ENCODE data around the gene GPX7. TPM values are rescaled to one million over a fixed set of nuclear protein-coding genes. Genes with fewer than 3 reads are reported as not detected.

GPX7 gene
- total RNA-seq, 1 experiment from 2014 or later: not detected

- H3F3A ChIP-seq (ENCODE audit: low read length, unreplicated experiment): no peaks in the 10 kb centered on the region
- H3K9me3 ChIP-seq (ENCODE audit: low read length): no peaks in the 10 kb centered on the region
- no peak within 1 kb of the TSS for H3K9ac ChIP-seq (ENCODE audit: low read length)
- H3K79me2 ChIP-seq (ENCODE audit: low read length): no peaks in the 10 kb centered on the region
- H3K36me3 ChIP-seq (ENCODE audit: low read depth, low read length): no peaks in the 10 kb centered on the region
- intact Hi-C loops (cut with micrococcal nuclease): no loop called here
- ChIA-PET POLR2A (ENCODE audit: unreplicated experiment) (no interaction called here), CTCF (no interaction called here)
- no TSS peak for BruUV-seq (replicated peaks)
- ATAC-seq: peak; percentile 41
- H3K4me1 ChIP-seq (ENCODE audit: insufficient read depth, low read length): no peaks in the 10 kb centered on the region
- H3K27ac ChIP-seq (ENCODE audit: low read length): no peak within 1 kb of the TSS
- peak within 1 kb of the TSS; percentile 31; the same call in 1 of the 2 replicates for H3K4me2 ChIP-seq (ENCODE audit: low read length)
- H3K4me3 ChIP-seq (ENCODE audit: low read length): no peak within 1 kb of the TSS
- TF ChIP-seq EZH2phosphoT487 (IDR thresholded peaks at IDR 0.05; ENCODE audit: borderline replicate concordance, low read length): no peak
- no peak for TF ChIP-seq EZH2 (IDR thresholded peaks at IDR 0.05; ENCODE audit: low read length, unreplicated experiment)
- no peak for TF ChIP-seq CTCF (conservative IDR thresholded peaks at IDR 0.05; ENCODE audit: low read depth, low read length)
- DNase-seq: no peak
- H3K9me2 ChIP-seq (replicated peaks; ENCODE audit: low read length): no peaks in the 10 kb centered on the region
- H4K20me1 ChIP-seq (ENCODE audit: low read length): no peaks in the 10 kb centered on the region
- peak within 1 kb of the TSS; percentile 53; the same call in 1 of the 2 replicates for H2AFZ ChIP-seq (ENCODE audit: low read length)
- 0 out of 2 replicates have a peak, but pooled peaks cover 16% of the 10 kb centered on the region for H3K27me3 ChIP-seq (ENCODE audit: low read length)
These were observed 30.6 kb downstream of the GPX7 start, which contains the start of gene SHISAL2A for GRCh38 chr1:52632732-52633290. Gene SHISAL2A (plus strand): TSS chr1:52633168. CDS start chr1:52633494, 326 bp downstream.

GRCh38 chr1:52633291-52633754, 31.2 kb downstream of the GPX7 start:
- no peak for DNase-seq
- peak; percentile 35 for ATAC-seq
- Histone ChIP-seq H3K27me3 (ENCODE audit: low read length) (0 out of 2 replicates have a peak, but pooled peaks cover 16% of the 10 kb centered on the region), H2AFZ (ENCODE audit: low read length) (peak overlapping the region; percentile 48; the same call in 1 of the 2 replicates), H3K27ac (ENCODE audit: low read length) (no peak overlapping the region), H3K4me2 (ENCODE audit: low read length) (peak overlapping the region; percentile 31; the same call in 1 of the 2 replicates), H3K79me2 (ENCODE audit: low read length) (no peaks in the 10 kb centered on the region), H3K9me3 (ENCODE audit: low read length) (no peaks in the 10 kb centered on the region), H3F3A (ENCODE audit: low read length, unreplicated experiment) (no peaks in the 10 kb centered on the region), H3K9me2 (replicated peaks; ENCODE audit: low read length) (no peaks in the 10 kb centered on the region), H3K4me1 (ENCODE audit: insufficient read depth, low read length) (no peaks in the 10 kb centered on the region), H3K36me3 (ENCODE audit: low read depth, low read length) (no peaks in the 10 kb centered on the region), H3K9ac (ENCODE audit: low read length) (no peak overlapping the region), H4K20me1 (ENCODE audit: low read length) (no peaks in the 10 kb centered on the region), H3K4me3 (ENCODE audit: low read length) (no peak overlapping the region)
- TF ChIP-seq EZH2 (IDR thresholded peaks at IDR 0.05; ENCODE audit: low read length, unreplicated experiment) (no peak), CTCF (conservative IDR thresholded peaks at IDR 0.05; ENCODE audit: low read depth, low read length) (no peak), EZH2phosphoT487 (IDR thresholded peaks at IDR 0.05; ENCODE audit: borderline replicate concordance, low read length) (no peak)
- CTCF ChIA-PET: no interaction called here
- POLR2A ChIA-PET (ENCODE audit: unreplicated experiment): no interaction called here
- intact Hi-C loops (cut with micrococcal nuclease): no loop called here
- no TSS peak for BruUV-seq (replicated peaks)

- Histone ChIP-seq H3K4me2 (ENCODE audit: low read length) (no peak overlapping the region), H3K4me1 (ENCODE audit: insufficient read depth, low read length) (no peaks in the 10 kb centered on the region), H3K4me3 (ENCODE audit: low read length) (no peak overlapping the region), H4K20me1 (ENCODE audit: low read length) (no peaks in the 10 kb centered on the region), H3K27me3 (ENCODE audit: low read length) (0 out of 2 replicates have a peak, but pooled peaks cover 16% of the 10 kb centered on the region), H3F3A (ENCODE audit: low read length, unreplicated experiment) (no peaks in the 10 kb centered on the region), H3K9me3 (ENCODE audit: low read length) (no peaks in the 10 kb centered on the region), H3K36me3 (ENCODE audit: low read depth, low read length) (no peaks in the 10 kb centered on the region), H3K79me2 (ENCODE audit: low read length) (no peaks in the 10 kb centered on the region), H3K9me2 (replicated peaks; ENCODE audit: low read length) (no peaks in the 10 kb centered on the region), H3K9ac (ENCODE audit: low read length) (no peak overlapping the region), H3K27ac (ENCODE audit: low read length) (no peak overlapping the region), H2AFZ (ENCODE audit: low read length) (no peak overlapping the region)
- DNase-seq (no peak), ATAC-seq (no peak)
- POLR2A ChIA-PET (ENCODE audit: unreplicated experiment): no interaction called here
- TF ChIP-seq EZH2phosphoT487 (IDR thresholded peaks at IDR 0.05; ENCODE audit: borderline replicate concordance, low read length): no peak
- TF ChIP-seq EZH2 (IDR thresholded peaks at IDR 0.05; ENCODE audit: low read length, unreplicated experiment): no peak
- TF ChIP-seq CTCF (conservative IDR thresholded peaks at IDR 0.05; ENCODE audit: low read depth, low read length): no peak
- no TSS peak for BruUV-seq (replicated peaks)
- CTCF ChIA-PET: no interaction called here
- intact Hi-C loops (cut with micrococcal nuclease): no loop called here
These were observed 31.9 kb downstream of the GPX7 start for GRCh38 chr1:52634111-52634510.
